ENCODE results near the gene CCDC63. TPM values are rescaled to one million over a fixed set of nuclear protein-coding genes. Genes with fewer than 3 reads are reported as not detected.

CCDC63 gene
- total and polyA plus RNA-seq, 2 of the 13 experiments (the other 11 are each of a cell fraction or from before 2014, with no cell fraction given) = not detected

DNA sequence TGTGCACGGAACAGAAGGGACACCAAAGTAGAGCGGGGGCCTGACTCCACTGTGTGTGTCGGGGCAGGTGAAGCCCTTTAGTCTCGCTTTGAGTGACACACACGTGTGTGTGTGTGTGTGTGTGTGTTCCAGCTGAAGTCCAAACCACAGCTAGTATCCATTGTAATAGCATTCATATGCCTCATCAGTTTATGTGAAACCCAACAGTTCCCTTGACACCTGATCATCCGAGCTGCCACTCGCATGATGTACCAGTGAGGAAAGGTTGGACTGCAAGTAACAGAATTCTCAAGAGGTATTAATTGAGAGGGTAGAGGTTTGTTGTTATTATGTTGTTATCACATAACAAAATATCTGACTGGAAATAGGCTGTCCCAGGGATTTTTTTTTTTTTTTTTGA lies 16.4 kb downstream of the CCDC63 start:
- Histone ChIP-seq H3K9ac (ENCODE audit: insufficient read depth, low read depth, low read length) (no peak overlapping the region), H3K36me3 (replicated peaks in 1 of 2; ENCODE audit: control insufficient read depth in 1 of 2, insufficient read depth in 2 of 2, low read length in 2 of 2) (no peaks in the 10 kb centered on the region), H3K27me3 (ENCODE audit: control insufficient read depth in 1 of 2, insufficient read depth in 2 of 2, low read length in 2 of 2) (peaks cover 0 to 13% of the 10 kb centered on the region in 2 experiments; a peak in 4 of 5 replicates), H3K79me2 (ENCODE audit: insufficient read depth, low read length) (no peaks in the 10 kb centered on the region), H3K27ac (ENCODE audit: extremely low read length, insufficient read depth, low read length) (no peak overlapping the region), H3K4me1 (ENCODE audit: insufficient read depth, low read length) (peaks cover 5% of the 10 kb centered on the region; the same call in 1 of the 2 replicates), H3K9me3 (ENCODE audit: low read length) (no peaks in the 10 kb centered on the region), H3K4me2 (ENCODE audit: low read depth, low read length) (no peak overlapping the region), H3K4me3 (replicated peaks in 1 of 3; ENCODE audit: insufficient read depth in 1 of 3, low read depth in 2 of 3, low read length in 3 of 3) (no peak overlapping the region), H2AFZ (ENCODE audit: low read length) (no peak overlapping the region), H4K20me1 (ENCODE audit: insufficient read depth, low read length) (no peaks in the 10 kb centered on the region)
- intact Hi-C loops (cut with micrococcal nuclease; ENCODE audit: unreplicated experiment) (no loop called here), in situ Hi-C loops (cut with HindIII; ENCODE audit: extremely low pct_ligation_motif_present, low pct_unique_long_range_greater_than_20kb) (no loop called here)
- no peak for ATAC-seq
- FAIRE-seq = no peak
- CTCF ChIA-PET (ENCODE audit: low intra/inter-chr PET ratio, low total read pairs) = no interaction called here
- WGBS (ENCODE audit: low lambda C conversion rate) = 29% methylated on average over 7 of the region's 7 CpGs
- TF ChIP-seq U2AF2 (IDR thresholded peaks at IDR 0.05; ENCODE audit: low read depth, low read length) (no peak), ZBTB7B (CRISPR knock-in tag; IDR thresholded peaks at IDR 0.05) (no peak), SRSF9 (IDR thresholded peaks at IDR 0.05; ENCODE audit: borderline replicate concordance, insufficient read depth, low read depth, low read length, poor library complexity, severe bottlenecking) (no peak), ZNF143 (CRISPR knock-in tag; IDR thresholded peaks at IDR 0.05) (no peak), YEATS2 (CRISPR knock-in tag; IDR thresholded peaks at IDR 0.05; ENCODE audit: borderline replicate concordance) (no peak), TBP (CRISPR knock-in tag; IDR thresholded peaks at IDR 0.05) (no peak), ZNF672 (CRISPR knock-in tag; IDR thresholded peaks at IDR 0.05) (no peak), SNAPC4 (CRISPR knock-in tag; IDR thresholded peaks at IDR 0.05) (no peak), MLX (CRISPR knock-in tag; IDR thresholded peaks at IDR 0.05) (no peak), KDM5A (IDR thresholded peaks at IDR 0.05; ENCODE audit: borderline replicate concordance, low read length) (no peak), ZNF556 (CRISPR knock-in tag; IDR thresholded peaks at IDR 0.05; ENCODE audit: borderline replicate concordance) (no peak), KLF9 (CRISPR knock-in tag; IDR thresholded peaks at IDR 0.05; ENCODE audit: low read depth) (no peak), TRIM22 (IDR thresholded peaks at IDR 0.05) (no peak), ZBTB26 (CRISPR knock-in tag; IDR thresholded peaks at IDR 0.05; ENCODE audit: borderline replicate concordance) (no peak), RAD21 (CRISPR knock-in tag; IDR thresholded peaks at IDR 0.05) (no peak), ZNF34 (CRISPR knock-in tag; IDR thresholded peaks at IDR 0.05; ENCODE audit: borderline replicate concordance) (no peak), TOE1 (CRISPR knock-in tag; IDR thresholded peaks at IDR 0.05) (no peak)
- BruUV-seq (replicated peaks) = no TSS peak
- POLR2A ChIA-PET = no interaction called here
- no peak for DNase-seq (ENCODE audit: low spot score)

All from HepG2 (cell line).